HG03066 (cell line): ENCODE measurements around the gene C1QTNF5.

Source experiments
- ATAC-seq: cut with Tn5 transposase; IDR thresholded peaks from one replicate; pipeline ENCODE4 v1.9.1; 2021; ENCODE audit warnings: low read depth; ENCODE audit not compliant: unreplicated experiment

Gene C1QTNF5

GRCh38 chr11:119299416-119299815, 41.3 kb downstream of the C1QTNF5 start:
- no peak for ATAC-seq

GRCh38 chr11:119298726-119299125, 42.0 kb downstream of the C1QTNF5 start:
- no peak for ATAC-seq

- ATAC-seq: no peak
Observed at GRCh38 chr11:119297938-119298337, 42.7 kb downstream of the C1QTNF5 start.

- no peak for ATAC-seq
Observed at GRCh38 chr11:119295178-119295577, 45.5 kb downstream of the C1QTNF5 start.

GRCh38 chr11:119293461-119293860, 47.2 kb downstream of the C1QTNF5 start:
- no peak for ATAC-seq

- ATAC-seq: no peak
Observed at GRCh38 chr11:119290894-119291497, 49.7 kb downstream of the C1QTNF5 start.
